PC-9 (cell line): Measurements from ENCODE around the gene MYL6B. TPM values are rescaled to one million over a fixed set of nuclear protein-coding genes. Genes with fewer than 3 reads are reported as not detected.

Experiments used
- BruUV-seq: library from RNA; stranded (reverse); fragments of 400-500 nt; replicated peaks from 2 replicates; lab custom pipeline; 2021; lab: Mats Ljungman, UMichigan
- CTCF ChIA-PET: fragments of 300-600 bp; sonication (Branson Sonifier 250); formaldehyde crosslinking; loops from one replicate; lab custom pipeline; 2022; ENCODE audit warnings: antibody characterized with exemption; lab: Charles Lee
- POLR2A ChIA-PET: fragments of 300-600 bp; sonication (Branson Sonifier 250); formaldehyde crosslinking; loops from one replicate; lab custom pipeline; 2022; ENCODE audit warnings: antibody characterized with exemption; ENCODE audit not compliant: unreplicated experiment; lab: Charles Lee
- DNase-seq, 2 experiments: peaks; one replicate each; pipeline versions ENCODE4 v3.0.0 to v3.0.0-alpha.2; 2015 to 2022; ENCODE audit warnings: mixed read lengths in 1 of 2
- H2AFZ ChIP-seq: fragments of 200-600 bp; sonication (generic); 2 replicates; pipeline ENCODE4 v1.8.1; 2017; ENCODE audit warnings: antibody characterized with exemption
- H3F3A ChIP-seq: fragments of 200-600 bp; sonication (generic); 2 replicates; pipeline ENCODE4 v1.8.1; 2017; ENCODE audit warnings: antibody characterized with exemption, mild to moderate bottlenecking, low read depth; ENCODE audit not compliant: insufficient read depth
- H3K27ac ChIP-seq: fragments of 200-600 bp; sonication (generic); 2 replicates; pipeline ENCODE4 v1.6.1; 2016; ENCODE audit warnings: mixed run types
- H3K27me3 ChIP-seq: fragments of 200-600 bp; sonication (generic); 2 replicates; pipeline ENCODE4 v1.6.1; 2016; ENCODE audit warnings: low read depth, mixed run types; ENCODE audit not compliant: insufficient read depth
- H3K36me3 ChIP-seq: fragments of 200-600 bp; sonication (generic); 2 replicates; pipeline ENCODE4 v1.6.1; 2016; ENCODE audit warnings: low read depth, mixed run types
- H3K4me1 ChIP-seq: fragments of 200-600 bp; sonication (generic); replicated peaks from 2 replicates; pipeline ENCODE4 v1.6.1; 2016; ENCODE audit warnings: mixed run types; ENCODE audit not compliant: insufficient read depth
- H3K4me2 ChIP-seq: fragments of 200-600 bp; sonication (generic); 2 replicates; pipeline ENCODE4 v1.6.1; 2017; ENCODE audit warnings: mixed run types
- H3K4me3 ChIP-seq: fragments of 200-600 bp; sonication (generic); 2 replicates; pipeline ENCODE4 v1.6.1; 2016; ENCODE audit warnings: mixed run types
- H3K79me2 ChIP-seq: fragments of 200-600 bp; sonication (generic); 2 replicates; pipeline ENCODE4 v1.6.1; 2017; ENCODE audit warnings: low read depth, mixed run types
- H3K9me2 ChIP-seq: fragments of 200-600 bp; sonication (generic); 2 replicates; pipeline ENCODE4 v1.8.1; 2017; ENCODE audit warnings: mild to moderate bottlenecking; ENCODE audit not compliant: insufficient read depth
- H3K9me3 ChIP-seq: fragments of 200-600 bp; sonication (generic); 2 replicates; pipeline ENCODE4 v1.8.1; 2016; ENCODE audit warnings: low read depth; ENCODE audit not compliant: insufficient read depth
- H4K20me1 ChIP-seq: fragments of 200-600 bp; sonication (generic); 2 replicates; pipeline ENCODE4 v1.8.1; 2017; ENCODE audit not compliant: insufficient read depth
- CTCF ChIP-seq: fragments of 200-600 bp; sonication (generic); conservative IDR thresholded peaks from 2 replicates; pipeline ENCODE4 v1.6.1; 2017; ENCODE audit warnings: mixed run types, antibody characterized with exemption, mild to moderate bottlenecking, moderate library complexity
- EZH2 ChIP-seq: fragments of 200-600 bp; sonication (generic); IDR thresholded peaks from 2 replicates; pipeline ENCODE4 v1.8.0; 2017; ENCODE audit warnings: antibody characterized with exemption, low read depth
- intact Hi-C: fragments of 100-400 bp; cut with micrococcal nuclease; formaldehyde crosslinking; loops from one replicate; pipeline ENCODE4 v1.10.0; 2022; ENCODE audit not compliant: unreplicated experiment
- total RNA-seq: library from RNA; stranded (reverse); gene quantifications from 2 replicates; pipeline ENCODE4 v1.2.3, GENCODE V29; 2021

The MYL6B gene
- total RNA-seq, 1 experiment from 2014 or later: 121 TPM

GRCh38 chr12:56159482-56160192 lies 7.2 kb downstream of the MYL6B start:
- Histone ChIP-seq H3K36me3 (peaks cover 38% of the 10 kb centered on the region), H2AFZ (no peak overlapping the region), H4K20me1 (peaks cover 26% of the 10 kb centered on the region), H3K9me2 (no peaks in the 10 kb centered on the region), H3F3A (peaks cover 59% of the 10 kb centered on the region), H3K27me3 (no peaks in the 10 kb centered on the region), H3K4me3 (peak overlapping the region; percentile 95), H3K79me2 (peaks cover 35% of the 10 kb centered on the region), H3K4me2 (peak overlapping the region; percentile 89), H3K9me3 (no peaks in the 10 kb centered on the region), H3K27ac (peak overlapping the region; percentile 82), H3K4me1 (peaks cover 23% of the 10 kb centered on the region)
- POLR2A ChIA-PET: interaction anchor here (0.7 to 1.6 kb wide), 2 partner anchors 32 to 489 kb away, joined by 3 to 13 read pairs; partner anchors contain the start of gene ESYT1
- CTCF ChIA-PET: interaction anchor here (0.5 kb wide), 1 partner anchor 61 kb away, joined by 3 read pairs; no protein-coding TSS in a partner anchor
- intact Hi-C loops: loop anchor here (5.0 to 10.0 kb wide), 2 partner anchors 42 to 115 kb away; partner anchors contain the start of genes RPL41, RPS26 and ZC3H10
- TF ChIP-seq EZH2 (no peak), CTCF (no peak)
- TSS peak; percentile 57 for BruUV-seq
- DNase-seq: no peak

GRCh38 chr12:56160193-56160763 lies 7.9 kb downstream of the MYL6B start:
- Histone ChIP-seq H3K9me2 (no peaks in the 10 kb centered on the region), H3K79me2 (peaks cover 35% of the 10 kb centered on the region), H3K9me3 (no peaks in the 10 kb centered on the region), H3K4me3 (peak overlapping the region; percentile 95; the same call in 1 of the 2 replicates), H3K36me3 (peaks cover 42% of the 10 kb centered on the region), H2AFZ (no peak overlapping the region), H3K27ac (peak overlapping the region; percentile 82), H3F3A (peaks cover 58% of the 10 kb centered on the region), H3K4me1 (peaks cover 23% of the 10 kb centered on the region), H4K20me1 (peaks cover 26% of the 10 kb centered on the region), H3K4me2 (peak overlapping the region; percentile 89), H3K27me3 (no peaks in the 10 kb centered on the region)
- POLR2A ChIA-PET: interaction anchor here (0.7 kb wide), 2 partner anchors 378 to 490 kb away, joined by 3 read pairs; no protein-coding TSS in a partner anchor
- CTCF ChIA-PET: interaction anchor here (1.0 kb wide), 1 partner anchor 29 kb away, joined by 3 read pairs; the partner anchor contains the start of gene SMARCC2
- TF ChIP-seq CTCF (no peak), EZH2 (no peak)
- intact Hi-C loops: loop anchor here (10.0 kb wide), 1 partner anchor 115 kb away; the partner anchor contains the start of gene RPS26
- DNase-seq: no peak
- no TSS peak for BruUV-seq

- no peak for TF ChIP-seq CTCF
- no peak for TF ChIP-seq EZH2
- Histone ChIP-seq H3K4me3 (no peak overlapping the region), H3K9me3 (no peaks in the 10 kb centered on the region), H4K20me1 (peaks cover 26% of the 10 kb centered on the region), H3F3A (peaks cover 64% of the 10 kb centered on the region), H3K9me2 (no peaks in the 10 kb centered on the region), H3K27ac (no peak overlapping the region), H3K27me3 (no peaks in the 10 kb centered on the region), H3K79me2 (peaks cover 35% of the 10 kb centered on the region), H3K4me1 (peaks cover 23% of the 10 kb centered on the region), H3K36me3 (peaks cover 42% of the 10 kb centered on the region), H3K4me2 (peak overlapping the region; percentile 89), H2AFZ (no peak overlapping the region)
- intact Hi-C loops: loop anchor here (10.0 kb wide), 1 partner anchor 116 kb away; the partner anchor contains the start of gene RPS26
- ChIA-PET CTCF (interaction anchor here (0.5 to 1.0 kb wide), 3 partner anchors 28 to 97 kb away, joined by 3 to 5 read pairs (median 3); partner anchors contain the start of gene SMARCC2), POLR2A (interaction anchor here (0.6 to 0.7 kb wide), 3 partner anchors 61 to 509 kb away, joined by 3 read pairs; no protein-coding TSS in a partner anchor)
- no peak for DNase-seq
- BruUV-seq: no TSS peak
Measured at GRCh38 chr12:56160894-56161689, 8.7 kb downstream of the MYL6B start.
